ENCODE results near the gene CCM2.

The CCM2 gene

DNA sequence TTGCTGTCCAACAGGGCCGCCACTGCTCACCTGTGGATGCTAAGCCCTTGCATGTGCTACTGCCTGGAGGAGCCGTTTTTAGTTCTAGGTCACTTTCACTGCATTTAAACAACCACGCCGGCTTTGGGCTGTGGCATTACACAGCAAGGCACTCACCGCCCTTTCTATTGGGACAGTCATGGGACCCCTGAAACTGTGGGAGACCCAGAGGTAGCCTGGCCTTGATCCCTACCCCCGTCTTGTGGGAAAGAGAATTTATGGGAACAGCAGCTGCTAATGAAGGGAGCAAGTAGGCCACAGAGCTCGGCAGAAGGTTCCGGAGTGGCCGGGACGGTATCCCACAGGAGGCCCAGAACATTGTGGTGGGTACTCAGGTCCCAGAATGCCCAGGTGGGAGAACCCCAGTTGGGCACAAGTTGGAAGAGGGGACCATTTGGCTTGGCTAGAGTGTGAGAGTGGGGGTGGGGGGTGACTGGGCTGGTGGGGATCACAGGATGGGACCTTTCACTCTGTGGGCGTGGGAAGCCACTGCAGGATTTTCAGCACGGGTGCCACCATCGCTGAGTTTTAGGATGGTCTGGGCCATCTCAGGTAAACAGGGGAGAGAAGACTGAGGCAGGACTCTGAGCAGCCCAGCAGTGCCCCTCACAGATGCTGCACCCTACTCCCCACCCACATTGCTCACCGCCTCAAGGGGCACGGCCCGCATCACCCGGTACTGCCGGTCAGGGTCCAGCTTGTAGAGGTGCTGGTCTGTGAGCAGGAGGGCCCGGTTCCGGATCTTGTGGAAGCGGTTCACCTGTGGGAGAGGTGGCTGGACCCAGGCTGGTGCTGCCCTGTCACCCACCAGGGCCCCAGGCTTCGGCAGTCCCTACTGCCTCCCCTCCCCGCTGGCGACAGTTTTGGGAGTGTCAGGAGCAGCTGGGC is 36.4 kb upstream of the CCM2 start:
- Histone ChIP-seq H3K27me3 (ENCODE audit: insufficient read depth, low read length) (peaks cover 7% of the 10 kb centered on the region; the same call in 1 of the 2 replicates), H3K79me2 (ENCODE audit: control insufficient read depth, insufficient read depth, low read length, unreplicated experiment) (no peaks in the 10 kb centered on the region), H3K27ac (ENCODE audit: low read depth, low read length) (no peak overlapping the region), H3K4me3 (ENCODE audit: low read depth, low read length) (peak overlapping the region; percentile 67), H3K36me3 (ENCODE audit: insufficient read depth, low read length) (no peaks in the 10 kb centered on the region), H3K4me1 (ENCODE audit: control insufficient read depth, insufficient read depth, low read length, unreplicated experiment) (no peaks in the 10 kb centered on the region), H2AFZ (ENCODE audit: low read length, unreplicated experiment) (peak overlapping the region; percentile 64)

DNA sequence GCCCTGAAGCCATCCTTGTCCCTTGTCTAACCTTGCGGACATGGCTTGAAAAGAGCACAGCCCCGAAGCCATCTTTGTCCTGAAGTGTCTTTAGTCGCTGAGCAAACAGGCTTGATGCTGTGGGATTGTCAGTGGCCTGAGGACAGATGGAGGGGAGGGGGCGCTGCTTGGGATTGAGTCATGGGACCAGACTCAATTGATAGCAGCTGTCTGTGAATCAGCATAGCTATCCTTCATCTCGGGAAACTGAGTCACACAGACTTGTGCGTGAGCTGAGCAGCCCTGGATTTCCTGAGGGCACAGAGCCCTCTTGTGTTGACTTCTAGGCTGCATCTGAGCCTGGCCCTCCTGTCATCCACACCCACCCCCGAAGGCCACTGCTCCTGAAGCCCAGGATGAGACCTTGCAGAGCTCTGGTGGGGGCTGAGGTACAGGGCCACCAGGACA is 35.6 kb upstream of the CCM2 start:
- no peaks in the 10 kb centered on the region for H3K4me1 ChIP-seq (ENCODE audit: control insufficient read depth, insufficient read depth, low read length, unreplicated experiment)
- no peak overlapping the region for H2AFZ ChIP-seq (ENCODE audit: low read length, unreplicated experiment)
- peaks cover 7% of the 10 kb centered on the region; the same call in 1 of the 2 replicates for H3K27me3 ChIP-seq (ENCODE audit: insufficient read depth, low read length)

GRCh38 chr7:44964831-44965440 is 35.1 kb upstream of the CCM2 start:
- Histone ChIP-seq H3K27me3 (ENCODE audit: insufficient read depth, low read length) (peaks cover 7% of the 10 kb centered on the region; the same call in 1 of the 2 replicates), H3K4me3 (ENCODE audit: low read depth, low read length) (no peak overlapping the region), H3K36me3 (ENCODE audit: insufficient read depth, low read length) (no peaks in the 10 kb centered on the region), H3K79me2 (ENCODE audit: control insufficient read depth, insufficient read depth, low read length, unreplicated experiment) (no peaks in the 10 kb centered on the region), H2AFZ (ENCODE audit: low read length, unreplicated experiment) (no peak overlapping the region), H3K4me1 (ENCODE audit: control insufficient read depth, insufficient read depth, low read length, unreplicated experiment) (no peaks in the 10 kb centered on the region), H3K27ac (ENCODE audit: low read depth, low read length) (no peak overlapping the region)

More for the DNA sequence above, 35.6 kb upstream of the CCM2 start:
- Histone ChIP-seq H3K79me2 (ENCODE audit: control insufficient read depth, insufficient read depth, low read length, unreplicated experiment) (no peaks in the 10 kb centered on the region), H3K4me3 (ENCODE audit: low read depth, low read length) (no peak overlapping the region), H3K27ac (ENCODE audit: low read depth, low read length) (no peak overlapping the region), H3K36me3 (ENCODE audit: insufficient read depth, low read length) (no peaks in the 10 kb centered on the region)

- Histone ChIP-seq H3K27ac (ENCODE audit: low read depth, low read length) (no peak overlapping the region), H2AFZ (ENCODE audit: low read length, unreplicated experiment) (no peak overlapping the region), H3K36me3 (ENCODE audit: insufficient read depth, low read length) (no peaks in the 10 kb centered on the region), H3K79me2 (ENCODE audit: control insufficient read depth, insufficient read depth, low read length, unreplicated experiment) (no peaks in the 10 kb centered on the region), H3K27me3 (ENCODE audit: insufficient read depth, low read length) (peaks cover 7% of the 10 kb centered on the region; the same call in 1 of the 2 replicates), H3K4me3 (ENCODE audit: low read depth, low read length) (no peak overlapping the region), H3K4me1 (ENCODE audit: control insufficient read depth, insufficient read depth, low read length, unreplicated experiment) (no peaks in the 10 kb centered on the region)
Observed at GRCh38 chr7:44965441-44965903, 34.5 kb upstream of the CCM2 start.

DNA sequence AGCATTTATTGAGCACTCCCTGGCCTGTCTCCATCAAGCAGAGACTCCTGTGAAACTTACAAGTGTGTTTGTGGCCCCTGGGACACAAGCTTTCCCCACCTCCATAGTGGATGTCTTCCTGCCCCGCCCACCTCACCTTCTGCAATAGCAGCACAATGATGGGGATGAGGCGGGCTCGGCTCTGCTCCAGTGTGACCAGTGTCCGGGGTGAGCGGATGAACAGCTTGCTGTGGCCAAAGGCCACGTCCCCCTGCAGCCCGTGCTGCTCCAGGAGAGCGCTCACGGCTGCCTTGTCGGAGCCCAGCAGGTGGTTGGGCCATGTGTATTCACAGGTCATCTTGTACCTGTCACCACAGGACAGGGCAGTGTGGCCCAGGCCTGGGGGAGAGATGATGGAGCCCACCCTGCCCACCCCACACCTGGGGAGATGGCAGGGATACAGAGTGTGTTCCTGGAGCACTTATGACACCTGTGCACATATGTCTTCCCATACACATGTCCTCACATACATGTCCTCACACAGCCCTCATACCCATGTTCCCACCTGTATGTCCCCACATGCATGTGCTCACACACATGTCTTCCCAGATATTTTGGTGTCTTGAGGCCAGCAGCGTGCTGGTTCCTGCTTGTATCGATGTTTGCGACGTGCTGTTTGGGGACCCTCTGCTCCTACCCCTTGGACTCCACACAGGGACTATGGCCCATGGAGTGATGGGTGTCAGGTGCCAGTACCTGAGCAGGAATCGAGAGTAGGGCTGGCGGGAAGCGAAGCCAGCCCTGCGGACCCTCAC is 33.9 kb upstream of the CCM2 start:
- Histone ChIP-seq H3K36me3 (ENCODE audit: insufficient read depth, low read length) (no peaks in the 10 kb centered on the region), H3K27ac (ENCODE audit: low read depth, low read length) (no peak overlapping the region), H3K27me3 (ENCODE audit: insufficient read depth, low read length) (peaks cover 7% of the 10 kb centered on the region; the same call in 1 of the 2 replicates), H3K4me3 (ENCODE audit: low read depth, low read length) (no peak overlapping the region), H3K4me1 (ENCODE audit: control insufficient read depth, insufficient read depth, low read length, unreplicated experiment) (no peaks in the 10 kb centered on the region), H3K79me2 (ENCODE audit: control insufficient read depth, insufficient read depth, low read length, unreplicated experiment) (no peaks in the 10 kb centered on the region), H2AFZ (ENCODE audit: low read length, unreplicated experiment) (no peak overlapping the region)

- no peak overlapping the region for H3K4me3 ChIP-seq (ENCODE audit: low read depth, low read length)
Observed at GRCh38 chr7:44966731-44967538, 33.1 kb upstream of the CCM2 start.

GRCh38 chr7:44967571-44968446 is 32.2 kb upstream of the CCM2 start:
- Histone ChIP-seq H3K4me3 (ENCODE audit: low read depth, low read length) (no peak overlapping the region), H3K4me1 (ENCODE audit: control insufficient read depth, insufficient read depth, low read length, unreplicated experiment) (no peaks in the 10 kb centered on the region), H3K27me3 (ENCODE audit: insufficient read depth, low read length) (no peaks in the 10 kb centered on the region), H3K79me2 (ENCODE audit: control insufficient read depth, insufficient read depth, low read length, unreplicated experiment) (no peaks in the 10 kb centered on the region), H3K36me3 (ENCODE audit: insufficient read depth, low read length) (no peaks in the 10 kb centered on the region), H3K27ac (ENCODE audit: low read depth, low read length) (no peak overlapping the region), H2AFZ (ENCODE audit: low read length, unreplicated experiment) (no peak overlapping the region)

More at GRCh38 chr7:44966731-44967538, 33.1 kb upstream of the CCM2 start:
- H3K27me3 ChIP-seq (ENCODE audit: insufficient read depth, low read length), result peaks cover 6% of the 10 kb centered on the region; the same call in 1 of the 2 replicates
- no peak overlapping the region for H3K27ac ChIP-seq (ENCODE audit: low read depth, low read length)
- H3K4me1 ChIP-seq (ENCODE audit: control insufficient read depth, insufficient read depth, low read length, unreplicated experiment), result no peaks in the 10 kb centered on the region
- H3K79me2 ChIP-seq (ENCODE audit: control insufficient read depth, insufficient read depth, low read length, unreplicated experiment), result no peaks in the 10 kb centered on the region
- H2AFZ ChIP-seq (ENCODE audit: low read length, unreplicated experiment), result no peak overlapping the region
- no peaks in the 10 kb centered on the region for H3K36me3 ChIP-seq (ENCODE audit: insufficient read depth, low read length)

GRCh38 chr7:44969049-44969700 is 30.8 kb upstream of the CCM2 start:
- Histone ChIP-seq H3K36me3 (ENCODE audit: insufficient read depth, low read length) (no peaks in the 10 kb centered on the region), H2AFZ (ENCODE audit: low read length, unreplicated experiment) (no peak overlapping the region), H3K79me2 (ENCODE audit: control insufficient read depth, insufficient read depth, low read length, unreplicated experiment) (no peaks in the 10 kb centered on the region), H3K27ac (ENCODE audit: low read depth, low read length) (no peak overlapping the region), H3K27me3 (ENCODE audit: insufficient read depth, low read length) (no peaks in the 10 kb centered on the region), H3K4me3 (ENCODE audit: low read depth, low read length) (no peak overlapping the region), H3K4me1 (ENCODE audit: control insufficient read depth, insufficient read depth, low read length, unreplicated experiment) (no peaks in the 10 kb centered on the region)
